ENCODE results near the gene TPRN. TPM values are rescaled to one million over a fixed set of nuclear protein-coding genes. Genes with fewer than 3 reads are reported as not detected.
A peak's percentile ranks its signal among the peaks of the same experiment; 100 is the strongest.

Gene TPRN
- total and polyA plus RNA-seq, 4 donors = 6.7 to 30.8 (median 17.0) TPM

GRCh38 chr9:137161558-137162486 lies 38.7 kb downstream of the TPRN start:
- no peak overlapping the region for H3K4me3 ChIP-seq (ENCODE audit: low read depth, low read length)
- 11% methylated on average over 66 of the region's 71 CpGs for WGBS (ENCODE audit: insufficient coverage)
- no peak overlapping the region for H3K27ac ChIP-seq (ENCODE audit: low read depth, low read length)

GRCh38 chr9:137160716-137161557 lies 39.6 kb downstream of the TPRN start:
- no peaks in the 10 kb centered on the region for H3K9me3 ChIP-seq (ENCODE audit: control insufficient read depth, insufficient read depth, low read length)
- no peak for DNase-seq (ENCODE audit: low read depth in 4 of 6, low spot score in 6 of 6)
- H3K27me3 ChIP-seq (ENCODE audit: control insufficient read depth, insufficient read depth, low read length) = peaks cover 79% of the 10 kb centered on the region
- peaks cover 14% of the 10 kb centered on the region for H3K4me1 ChIP-seq (ENCODE audit: control insufficient read depth, insufficient read depth, low read length)
- no peak overlapping the region for H3K27ac ChIP-seq (ENCODE audit: low read depth, low read length)
- 28% methylated on average over 49 of the region's 56 CpGs for WGBS (ENCODE audit: insufficient coverage)
- H3K36me3 ChIP-seq (ENCODE audit: control insufficient read depth, insufficient read depth, low read length) = peaks cover 89% of the 10 kb centered on the region
- H3K4me3 ChIP-seq (ENCODE audit: low read depth, low read length) = no peak overlapping the region

More at GRCh38 chr9:137161558-137162486, 38.7 kb downstream of the TPRN start:
- peaks cover 14% of the 10 kb centered on the region for H3K4me1 ChIP-seq (ENCODE audit: control insufficient read depth, insufficient read depth, low read length)
- peak in 1 of 6 donors; percentile 27 for DNase-seq (ENCODE audit: low read depth in 4 of 6, low spot score in 6 of 6)
- peaks cover 88% of the 10 kb centered on the region for H3K36me3 ChIP-seq (ENCODE audit: control insufficient read depth, insufficient read depth, low read length)
- H3K9me3 ChIP-seq (ENCODE audit: control insufficient read depth, insufficient read depth, low read length) = no peaks in the 10 kb centered on the region
- H3K27me3 ChIP-seq (ENCODE audit: control insufficient read depth, insufficient read depth, low read length) = peaks cover 81% of the 10 kb centered on the region

GRCh38 chr9:137160054-137160425 lies 40.5 kb downstream of the TPRN start:
- Histone ChIP-seq H3K4me1 (ENCODE audit: control insufficient read depth, insufficient read depth, low read length) (peaks cover 14% of the 10 kb centered on the region), H3K36me3 (ENCODE audit: control insufficient read depth, insufficient read depth, low read length) (peaks cover 86% of the 10 kb centered on the region), H3K27me3 (ENCODE audit: control insufficient read depth, insufficient read depth, low read length) (peaks cover 84% of the 10 kb centered on the region), H3K27ac (ENCODE audit: low read depth, low read length) (no peak overlapping the region), H3K4me3 (ENCODE audit: low read depth, low read length) (no peak overlapping the region), H3K9me3 (ENCODE audit: control insufficient read depth, insufficient read depth, low read length) (no peaks in the 10 kb centered on the region)
- no peak for DNase-seq (ENCODE audit: low read depth in 4 of 6, low spot score in 6 of 6)
- 77% methylated on average over 15 of the region's 17 CpGs for WGBS (ENCODE audit: insufficient coverage)

GRCh38 chr9:137159105-137160053 lies 41.2 kb downstream of the TPRN start:
- Histone ChIP-seq H3K4me3 (ENCODE audit: low read depth, low read length) (no peak overlapping the region), H3K27ac (ENCODE audit: low read depth, low read length) (no peak overlapping the region), H3K27me3 (ENCODE audit: control insufficient read depth, insufficient read depth, low read length) (peaks cover 77% of the 10 kb centered on the region), H3K36me3 (ENCODE audit: control insufficient read depth, insufficient read depth, low read length) (peaks cover 83% of the 10 kb centered on the region), H3K4me1 (ENCODE audit: control insufficient read depth, insufficient read depth, low read length) (peaks cover 14% of the 10 kb centered on the region), H3K9me3 (ENCODE audit: control insufficient read depth, insufficient read depth, low read length) (no peaks in the 10 kb centered on the region)
- no peak for DNase-seq (ENCODE audit: low read depth in 4 of 6, low spot score in 6 of 6)
- 43% methylated on average over 12 of the region's 14 CpGs for WGBS (ENCODE audit: insufficient coverage)

GRCh38 chr9:137158625-137159024 lies 41.9 kb downstream of the TPRN start:
- Histone ChIP-seq H3K27ac (ENCODE audit: low read depth, low read length) (no peak overlapping the region), H3K4me3 (ENCODE audit: low read depth, low read length) (no peak overlapping the region), H3K36me3 (ENCODE audit: control insufficient read depth, insufficient read depth, low read length) (peaks cover 78% of the 10 kb centered on the region), H3K9me3 (ENCODE audit: control insufficient read depth, insufficient read depth, low read length) (no peaks in the 10 kb centered on the region), H3K27me3 (ENCODE audit: control insufficient read depth, insufficient read depth, low read length) (peaks cover 69% of the 10 kb centered on the region), H3K4me1 (ENCODE audit: control insufficient read depth, insufficient read depth, low read length) (peaks cover 14% of the 10 kb centered on the region)
- 61% methylated on average over 3 of the region's 4 CpGs for WGBS (ENCODE audit: insufficient coverage)
- no peak for DNase-seq (ENCODE audit: low read depth in 4 of 6, low spot score in 6 of 6)

- WGBS (ENCODE audit: insufficient coverage) = 69% methylated on average over 18 of the region's 19 CpGs
- no peak overlapping the region for H3K4me3 ChIP-seq (ENCODE audit: low read depth, low read length)
- no peak overlapping the region for H3K27ac ChIP-seq (ENCODE audit: low read depth, low read length)
- H3K4me1 ChIP-seq (ENCODE audit: control insufficient read depth, insufficient read depth, low read length) = peaks cover 14% of the 10 kb centered on the region
- DNase-seq (ENCODE audit: low read depth in 4 of 6, low spot score in 6 of 6) = no peak
- no peaks in the 10 kb centered on the region for H3K9me3 ChIP-seq (ENCODE audit: control insufficient read depth, insufficient read depth, low read length)
- H3K36me3 ChIP-seq (ENCODE audit: control insufficient read depth, insufficient read depth, low read length) = peaks cover 79% of the 10 kb centered on the region
- H3K27me3 ChIP-seq (ENCODE audit: control insufficient read depth, insufficient read depth, low read length) = peaks cover 62% of the 10 kb centered on the region
Measured at GRCh38 chr9:137157618-137158415, 42.7 kb downstream of the TPRN start.

- Histone ChIP-seq H3K4me1 (ENCODE audit: control insufficient read depth, insufficient read depth, low read length) (peaks cover 9% of the 10 kb centered on the region), H3K27ac (ENCODE audit: low read depth, low read length) (no peak overlapping the region), H3K36me3 (ENCODE audit: control insufficient read depth, insufficient read depth, low read length) (peaks cover 80% of the 10 kb centered on the region), H3K27me3 (ENCODE audit: control insufficient read depth, insufficient read depth, low read length) (peaks cover 53% of the 10 kb centered on the region), H3K9me3 (ENCODE audit: control insufficient read depth, insufficient read depth, low read length) (no peaks in the 10 kb centered on the region), H3K4me3 (ENCODE audit: low read depth, low read length) (no peak overlapping the region)
- WGBS (ENCODE audit: insufficient coverage) = 9% methylated on average over 61 of the region's 65 CpGs
- DNase-seq (ENCODE audit: low read depth in 4 of 6, low spot score in 6 of 6) = peak in 1 of 6 donors; percentile 29
Measured at GRCh38 chr9:137156567-137157375, 43.8 kb downstream of the TPRN start.

GRCh38 chr9:137152844-137153405 lies 47.6 kb downstream of the TPRN start:
- Histone ChIP-seq H3K27me3 (ENCODE audit: control insufficient read depth, insufficient read depth, low read length) (peaks cover 26% of the 10 kb centered on the region), H3K4me1 (ENCODE audit: control insufficient read depth, insufficient read depth, low read length) (peaks cover 9% of the 10 kb centered on the region), H3K36me3 (ENCODE audit: control insufficient read depth, insufficient read depth, low read length) (peaks cover 79% of the 10 kb centered on the region), H3K27ac (ENCODE audit: low read depth, low read length) (no peak overlapping the region), H3K4me3 (ENCODE audit: low read depth, low read length) (no peak overlapping the region), H3K9me3 (ENCODE audit: control insufficient read depth, insufficient read depth, low read length) (no peaks in the 10 kb centered on the region)
- no peak for DNase-seq (ENCODE audit: low read depth in 4 of 6, low spot score in 6 of 6)
- 84% methylated on average over 7 of the region's 7 CpGs for WGBS (ENCODE audit: insufficient coverage)
